Endothelial cell of coronary artery (primary cell): ENCODE measurements around the gene SETD1B. TPM values are rescaled to one million over a fixed set of nuclear protein-coding genes. Genes with fewer than 3 reads are reported as not detected.

ENCODE experiments used
- total RNA-seq: library from RNA; depleted of rRNA; stranded (reverse); fragments of >200 nt; gene quantifications from 2 replicates; pipeline ENCODE4 v1.2.3, GENCODE V29; 2014

Gene SETD1B
- 1.9 and 2.7 TPM in 2 replicates for total RNA-seq

GRCh38 chr12:121803861-121804416, at the start of gene SETD1B:
TSS of gene SETD1B (plus strand) at chr12:121804009. CDS start at chr12:121804738, 729 bp downstream.

GRCh38 chr12:121793440-121793837, 10.4 kb upstream of the SETD1B start, which contains the start of gene RHOF:
TSS of gene RHOF (minus strand) at chr12:121793688. CDS start at chr12:121793633, 55 bp downstream.

GRCh38 chr12:121858662-121859572, 55.1 kb downstream of the SETD1B start, which contains the start of gene HPD:
TSS of gene HPD (minus strand) at chr12:121858859. CDS start at chr12:121858823, 36 bp downstream.

Other genes starting within 250 kb of the SETD1B start
- gene KDM2B, start 223.0 kb upstream of the SETD1B start, total RNA-seq, result 19.4 and 22.1 TPM in 2 replicates
- 13.8 and 14.2 TPM in 2 replicates for gene ORAI1, start 177.5 kb upstream of the SETD1B start, total RNA-seq
- gene MORN3, start 134.4 kb upstream of the SETD1B start, total RNA-seq, result 0.28 and 1.1 TPM in 2 replicates
- 5.9 and 9.0 TPM in 2 replicates for gene TMEM120B, start 91.3 kb upstream of the SETD1B start, total RNA-seq
- 6.0 and 6.6 TPM in 2 replicates for gene RHOF, start 10.3 kb upstream of the SETD1B start, total RNA-seq
- not detected in 2 replicates for gene HPD, start 54.9 kb downstream of the SETD1B start, total RNA-seq
- 126 and 137 TPM in 2 replicates for gene PSMD9, start 84.8 kb downstream of the SETD1B start, total RNA-seq
- gene CFAP251, start 114.6 kb downstream of the SETD1B start, total RNA-seq, result 1.1 and 2.7 TPM in 2 replicates
- 6.2 and 7.2 TPM in 2 replicates for gene BCL7A, start 217.9 kb downstream of the SETD1B start, total RNA-seq